CD4-positive, alpha-beta memory T cell (primary cell): ENCODE data around the gene EFCC1. TPM values are rescaled to one million over a fixed set of nuclear protein-coding genes. Genes with fewer than 3 reads are reported as not detected.
A peak's percentile ranks its signal among the peaks of the same experiment; 100 is the strongest.

Experiments
- CTCF ChIA-PET: fragments of 350-600 bp; sonication (Branson Sonifier 250); formaldehyde crosslinking; loops from one replicate; lab custom pipeline; 2021; ENCODE audit warnings: inconsistent platforms; ENCODE audit not compliant: partially characterized antibody; lab: Charles Lee
- POLR2A ChIA-PET: fragments of 350-600 bp; sonication (Branson Sonifier 250); formaldehyde crosslinking; loops from one replicate; lab custom pipeline; 2021; ENCODE audit not compliant: partially characterized antibody; lab: Charles Lee
- DNase-seq, 5 donors: peaks; one replicate each; pipeline versions ENCODE4 v3.0.0 to v3.0.0-alpha.2; 2020 to 2022; ENCODE audit warnings: mixed read lengths in 1 of 5
- H3K27ac ChIP-seq: one replicate; pipeline ENCODE4 v1.7.0; 2013; ENCODE audit warnings: low read depth, low read length
- H3K27me3 ChIP-seq: 2 replicates; pipeline ENCODE4 v1.7.0; 2013; ENCODE audit warnings: mild to moderate bottlenecking, low read length, moderate library complexity; ENCODE audit not compliant: insufficient read depth
- H3K36me3 ChIP-seq: 2 replicates; pipeline ENCODE4 v1.7.0; 2013; ENCODE audit warnings: mild to moderate bottlenecking, low read length, moderate library complexity; ENCODE audit not compliant: insufficient read depth
- H3K4me1 ChIP-seq: 2 replicates; pipeline ENCODE4 v1.7.0; 2013; ENCODE audit warnings: mild to moderate bottlenecking, low read length, moderate library complexity; ENCODE audit not compliant: insufficient read depth
- H3K4me3 ChIP-seq, 2 donors: one replicate each; pipeline ENCODE4 v1.7.0; 2013; ENCODE audit warnings: low read length in 2 of 2, mild to moderate bottlenecking in 1 of 2
- H3K9me3 ChIP-seq, 2 donors: one replicate each; pipeline ENCODE4 v1.7.0; 2013; ENCODE audit warnings: low read length in 2 of 2, control low read depth in 1 of 2; ENCODE audit not compliant: control insufficient read depth in 1 of 2
- H3K27ac Mint-ChIP-seq, 7 donors: one replicate each; pipeline ENCODE4 v1.8.0; 2020 to 2021; ENCODE audit warnings: mixed read lengths in 7 of 7, mild to moderate bottlenecking in 6 of 7, inconsistent platforms in 3 of 7, moderate library complexity in 3 of 7
- H3K27me3 Mint-ChIP-seq, 2 donors: one replicate each; pipeline ENCODE4 v1.8.0; 2020 to 2021; ENCODE audit warnings: mixed read lengths in 2 of 2
- H3K36me3 Mint-ChIP-seq, 2 donors: one replicate each; pipeline ENCODE4 v1.8.0; 2020 to 2021; ENCODE audit warnings: mixed read lengths in 2 of 2, inconsistent platforms in 1 of 2, mild to moderate bottlenecking in 1 of 2
- H3K4me1 Mint-ChIP-seq, 4 donors: one replicate each; pipeline ENCODE4 v1.8.0; 2020 to 2021; ENCODE audit warnings: mixed read lengths in 4 of 4, mild to moderate bottlenecking in 1 of 4
- H3K4me3 Mint-ChIP-seq, 8 donors: one replicate each; pipeline ENCODE4 v1.8.0; 2020 to 2021; ENCODE audit warnings: mixed read lengths in 8 of 8, mild to moderate bottlenecking in 7 of 8, moderate library complexity in 6 of 8, inconsistent platforms in 3 of 8
- H3K9me3 Mint-ChIP-seq, 8 donors: one replicate each; pipeline ENCODE4 v1.8.0; 2020 to 2021; ENCODE audit warnings: mixed read lengths in 8 of 8, mild to moderate bottlenecking in 5 of 8, inconsistent platforms in 3 of 8, moderate library complexity in 1 of 8
- intact Hi-C: fragments of 100-400 bp; cut with micrococcal nuclease; formaldehyde crosslinking; loops from one replicate; pipeline ENCODE4 v1.15.1; 2023
- polyA plus RNA-seq, 2 donors: library from polyadenylated mRNA; unstranded; fragments of 300-500 nt; fragmentation: Illumina TruSeq; gene quantifications; one replicate each; pipeline ENCODE4 v1.2.3, GENCODE V29; 2021
- total RNA-seq, 2 experiments: library from RNA; stranded (reverse); gene quantifications; one replicate each; pipeline ENCODE4 v1.2.3, GENCODE V29; 2021

EFCC1 gene
- total and polyA plus RNA-seq, 4 experiments from 2014 or later, result not detected

DNA sequence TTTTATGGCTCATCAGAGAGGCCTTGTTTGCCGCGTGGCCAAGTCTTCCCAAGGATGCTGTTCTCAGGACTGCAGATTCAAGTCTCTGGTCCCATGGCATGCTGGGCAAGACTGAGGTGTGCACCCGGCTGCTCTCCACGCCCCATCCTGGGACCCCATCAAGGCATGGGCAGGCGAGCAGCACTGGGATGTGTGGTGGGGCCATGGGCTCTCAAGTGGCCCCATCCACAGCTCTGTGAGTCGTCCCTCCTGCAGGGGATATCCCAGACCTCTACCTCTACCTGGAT, 46.4 kb downstream of the EFCC1 start:
- Mint-ChIP-seq H3K4me1 (peaks cover 0 to 2% (median under 1%) of the 10 kb centered on the region in 4 donors), H3K4me3 (no peak overlapping the region), H3K27ac (peak overlapping the region in 1 of 7 donors; percentile 70), H3K9me3 (peaks cover 3 to 11% (median 5%) of the 10 kb centered on the region in 8 donors), H3K27me3 (peaks cover 0 to 7% of the 10 kb centered on the region in 2 donors), H3K36me3 (peaks cover 0 to 4% of the 10 kb centered on the region in 2 donors)
- Histone ChIP-seq H3K9me3 (no peaks in the 10 kb centered on the region), H3K36me3 (no peaks in the 10 kb centered on the region), H3K4me1 (peaks cover 5% of the 10 kb centered on the region), H3K4me3 (no peak overlapping the region), H3K27ac (no peak overlapping the region), H3K27me3 (no peaks in the 10 kb centered on the region)
- intact Hi-C loops, result no loop called here
- POLR2A ChIA-PET, result no interaction called here
- DNase-seq, result no peak
- CTCF ChIA-PET, result interaction anchor here (8.6 kb wide), 1 partner anchor 199 kb away, joined by 233 read pairs; the partner anchor contains the start of gene COPG1

DNA sequence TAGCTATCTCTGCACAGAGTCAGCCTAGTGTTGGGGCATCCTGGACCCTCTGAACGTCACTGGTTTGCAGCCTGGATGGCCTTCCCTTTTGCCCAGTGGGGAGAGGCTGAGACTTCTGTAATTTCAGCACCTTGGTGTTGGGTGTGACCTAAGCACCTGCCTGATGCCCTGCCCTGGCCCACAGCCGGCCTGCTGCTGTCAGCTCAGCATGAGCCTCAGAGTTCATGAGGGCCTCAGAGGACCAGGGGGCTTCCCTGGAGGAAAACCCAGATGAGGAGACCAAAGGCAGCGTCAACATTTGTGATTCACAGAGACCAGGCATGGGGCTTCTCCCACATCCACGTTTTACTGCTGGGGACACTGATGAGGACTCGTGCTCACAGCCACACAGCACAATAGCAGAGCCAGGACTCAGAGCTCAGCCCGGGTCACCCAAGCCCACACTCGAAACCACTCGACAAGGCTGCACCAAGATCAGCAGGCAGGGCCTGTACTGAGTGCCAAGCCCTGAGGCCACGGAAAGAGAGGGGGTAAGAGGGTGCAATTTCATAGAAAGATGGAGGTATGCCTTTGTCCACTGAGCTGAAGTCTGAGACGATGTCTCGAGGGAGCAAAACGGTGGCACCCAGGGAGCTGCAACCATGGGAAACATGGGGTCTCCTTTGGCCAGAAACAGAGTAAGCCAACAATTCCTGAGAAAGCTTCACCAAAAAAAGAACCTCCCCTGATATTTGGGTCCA, 49.6 kb downstream of the EFCC1 start:
- no peak for DNase-seq
- POLR2A ChIA-PET, result interaction anchor here (0.9 to 3.9 kb wide), 3 partner anchors 70 to 201 kb away, joined by 3 to 60 read pairs (median 3); partner anchors contain the start of gene RAB43
- Histone ChIP-seq H3K27me3 (no peaks in the 10 kb centered on the region), H3K9me3 (no peaks in the 10 kb centered on the region), H3K4me3 (no peak overlapping the region), H3K4me1 (peaks cover 5% of the 10 kb centered on the region), H3K36me3 (no peaks in the 10 kb centered on the region), H3K27ac (no peak overlapping the region)
- H3K4me3 Mint-ChIP-seq, result no peak overlapping the region
- no peak overlapping the region for H3K27ac Mint-ChIP-seq
- H3K9me3 Mint-ChIP-seq, result peaks cover 3 to 6% (median 4%) of the 10 kb centered on the region in 8 donors
- H3K36me3 Mint-ChIP-seq, result peaks cover 0 to 4% of the 10 kb centered on the region in 2 donors
- intact Hi-C loops, result no loop called here
- H3K27me3 Mint-ChIP-seq, result no peaks in the 10 kb centered on the region
- H3K4me1 Mint-ChIP-seq, result peaks cover 6 to 8% (median 6%) of the 10 kb centered on the region in 4 donors
- CTCF ChIA-PET, result interaction anchor here (1.2 to 8.6 kb wide), 11 partner anchors 9 to 196 kb away, joined by 3 to 233 read pairs (median 32); partner anchors contain the start of genes COPG1 and RAB43

DNA sequence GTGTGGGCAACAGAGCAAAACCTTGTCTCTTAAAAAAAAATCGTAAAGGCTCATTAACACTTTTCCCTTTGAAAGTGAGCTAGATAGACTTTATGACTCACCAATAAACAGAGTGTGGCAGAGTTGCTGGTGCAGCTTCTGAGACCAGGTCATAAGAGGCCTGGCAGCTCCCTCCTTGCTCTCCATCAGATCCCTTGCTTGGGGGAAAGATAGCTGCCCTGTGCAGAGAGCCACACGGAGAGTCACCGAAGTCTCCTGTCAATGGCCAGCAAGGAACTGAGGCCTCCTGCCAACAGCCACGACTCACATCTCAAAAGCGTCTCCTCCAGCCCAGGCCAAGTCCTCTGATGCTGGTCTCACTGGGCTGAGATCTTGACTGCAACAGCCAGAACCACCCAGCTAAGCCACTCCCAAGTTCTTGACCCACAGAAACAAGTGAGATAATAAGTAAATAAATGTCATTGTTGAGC, 50.8 kb downstream of the EFCC1 start:
- DNase-seq, result no peak
- Mint-ChIP-seq H3K36me3 (peaks cover 0 to 4% of the 10 kb centered on the region in 2 donors), H3K27me3 (no peaks in the 10 kb centered on the region), H3K27ac (peak overlapping the region in 1 of 7 donors; percentile 11), H3K4me1 (peaks cover 6 to 8% (median 6%) of the 10 kb centered on the region in 4 donors), H3K4me3 (no peak overlapping the region), H3K9me3 (peaks cover 3 to 6% (median 4%) of the 10 kb centered on the region in 8 donors)
- Histone ChIP-seq H3K36me3 (no peaks in the 10 kb centered on the region), H3K9me3 (no peaks in the 10 kb centered on the region), H3K4me3 (no peak overlapping the region), H3K27me3 (no peaks in the 10 kb centered on the region), H3K27ac (no peak overlapping the region), H3K4me1 (peaks cover 5% of the 10 kb centered on the region)
- ChIA-PET CTCF (interaction anchor here (0.5 to 8.6 kb wide), 32 partner anchors 10 to 265 kb away, joined by 3 to 233 read pairs (median 8); partner anchors contain the start of genes CNBP, COPG1 and RAB43), POLR2A (interaction anchor here (0.6 to 3.9 kb wide), 8 partner anchors 17 to 264 kb away, joined by 3 to 60 read pairs (median 5); partner anchors contain the start of genes COPG1 and RAB43)
- intact Hi-C loops, result loop anchor here (2.0 kb wide), 1 partner anchor 49 kb away; no protein-coding TSS in a partner anchor

DNA sequence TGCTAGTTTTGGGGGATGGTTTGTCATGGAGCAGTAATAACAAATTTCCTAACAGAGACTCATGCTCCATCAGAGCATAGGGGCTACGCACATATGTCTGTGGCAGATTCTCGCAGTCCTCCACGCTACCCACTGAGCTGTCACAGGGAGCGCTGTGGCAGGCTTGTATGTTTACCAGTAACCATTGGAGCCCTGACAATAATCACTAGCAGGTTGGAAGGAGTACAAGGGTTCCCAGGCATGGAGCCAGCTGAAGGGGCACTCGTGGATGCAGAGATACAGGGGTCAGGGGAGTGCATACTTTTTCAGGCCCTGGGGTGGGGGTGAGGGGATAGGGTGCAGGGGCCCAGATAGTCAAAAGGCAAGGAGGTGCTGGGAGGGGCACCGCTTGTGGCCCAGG, 51.6 kb downstream of the EFCC1 start:
- no peaks in the 10 kb centered on the region for H3K9me3 ChIP-seq
- CTCF ChIA-PET, result interaction anchor here (0.5 to 8.6 kb wide), 41 partner anchors 11 to 264 kb away, joined by 3 to 233 read pairs (median 7); partner anchors contain the start of genes CNBP, COPG1 and RAB43
- intact Hi-C loops, result loop anchor here (1.0 to 2.0 kb wide), 5 partner anchors 50 to 193 kb away; partner anchors contain the start of gene ISY1
- H3K4me1 ChIP-seq, result peaks cover 5% of the 10 kb centered on the region
- POLR2A ChIA-PET, result interaction anchor here (1.0 to 3.9 kb wide), 11 partner anchors 13 to 264 kb away, joined by 3 to 60 read pairs (median 6); partner anchors contain the start of genes CNBP, COPG1 and RAB43
- Mint-ChIP-seq H3K36me3 (peaks cover 0 to 4% of the 10 kb centered on the region in 2 donors), H3K9me3 (peaks cover 3 to 6% (median 4%) of the 10 kb centered on the region in 8 donors), H3K27ac (peak overlapping the region in 3 of 7 donors; percentile 33 to 80 (median 52)), H3K4me1 (peaks cover 6 to 8% (median 7%) of the 10 kb centered on the region in 4 donors), H3K27me3 (no peaks in the 10 kb centered on the region), H3K4me3 (no peak overlapping the region)
- H3K27ac ChIP-seq, result no peak overlapping the region
- DNase-seq, result no peak
- no peak overlapping the region for H3K4me3 ChIP-seq
- no peaks in the 10 kb centered on the region for H3K36me3 ChIP-seq
- H3K27me3 ChIP-seq, result no peaks in the 10 kb centered on the region

DNA sequence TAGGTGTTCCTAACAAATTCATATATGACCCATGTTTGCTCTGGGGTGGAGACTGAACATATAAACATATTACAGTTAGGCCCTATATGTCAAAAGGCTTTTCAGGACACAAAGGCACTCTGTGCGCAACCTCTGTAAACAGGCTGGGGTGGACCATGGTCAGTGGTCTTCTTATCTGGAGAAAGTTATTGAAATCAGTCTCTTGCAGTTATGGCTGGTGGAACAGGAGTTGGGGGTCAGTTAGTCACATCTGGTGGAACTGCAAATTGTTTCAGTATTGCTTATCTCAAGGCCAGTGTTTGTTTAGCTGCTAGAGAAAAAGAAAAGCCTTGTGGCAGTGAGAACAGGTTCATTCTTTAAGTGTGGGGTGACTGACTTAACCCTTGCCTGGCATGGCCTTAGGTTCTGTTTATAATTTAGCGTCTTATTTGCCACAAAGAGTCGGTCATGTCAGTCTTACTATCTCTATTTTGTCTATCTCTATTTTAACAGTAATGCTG, 53.6 kb downstream of the EFCC1 start:
- intact Hi-C loops, result no loop called here
- ChIA-PET CTCF (interaction anchor here (0.7 to 8.6 kb wide), 18 partner anchors 8 to 375 kb away, joined by 3 to 233 read pairs (median 8); partner anchors contain the start of genes COPG1 and RAB43), POLR2A (interaction anchor here (1.4 to 3.9 kb wide), 2 partner anchors 51 to 66 kb away, joined by 5 to 60 read pairs; partner anchors contain the start of gene RAB43)
- Mint-ChIP-seq H3K36me3 (no peaks in the 10 kb centered on the region), H3K9me3 (no peaks in the 10 kb centered on the region), H3K4me1 (peaks cover 6 to 17% (median 9%) of the 10 kb centered on the region in 4 donors), H3K27me3 (no peaks in the 10 kb centered on the region), H3K27ac (no peak overlapping the region), H3K4me3 (no peak overlapping the region)
- H3K36me3 ChIP-seq, result no peaks in the 10 kb centered on the region
- no peak for DNase-seq
- H3K4me1 ChIP-seq, result peaks cover 9% of the 10 kb centered on the region
- H3K27me3 ChIP-seq, result no peaks in the 10 kb centered on the region
- H3K27ac ChIP-seq, result no peak overlapping the region
- no peaks in the 10 kb centered on the region for H3K9me3 ChIP-seq
- H3K4me3 ChIP-seq, result no peak overlapping the region

DNA sequence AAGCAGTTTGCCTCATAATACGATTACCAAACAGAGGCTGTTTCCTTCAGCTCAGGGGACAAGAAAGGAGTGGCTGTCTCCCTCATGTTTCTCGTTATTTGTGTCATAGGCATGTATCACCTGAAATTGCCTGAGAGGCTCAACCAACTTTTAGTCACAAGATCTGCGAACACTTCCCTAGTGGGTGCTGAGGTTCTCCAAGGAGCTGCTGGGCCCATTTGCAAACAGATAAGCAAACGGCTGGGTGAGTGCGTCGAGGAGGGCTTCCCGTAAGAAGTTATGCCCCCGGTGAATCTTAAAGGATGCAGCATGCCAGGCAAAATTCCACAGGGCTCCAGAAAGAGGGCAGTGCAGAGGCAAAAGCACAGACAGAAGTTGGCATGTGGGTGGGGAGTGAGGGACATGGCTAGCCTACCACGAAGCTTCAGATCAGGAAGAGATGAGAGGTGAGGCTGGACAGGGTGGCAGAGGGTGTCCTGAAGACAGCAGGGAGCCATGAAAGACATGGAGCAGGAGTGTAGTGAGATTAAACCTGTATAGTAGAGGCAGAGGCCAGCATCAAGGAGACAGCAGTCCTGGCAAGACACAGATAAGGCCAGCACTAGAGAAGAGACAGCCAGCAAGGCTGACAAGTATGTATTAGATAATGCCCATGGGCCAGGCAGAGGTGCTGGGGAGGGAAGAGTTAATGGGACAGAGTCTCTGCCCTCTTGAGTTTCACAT, 55.5 kb downstream of the EFCC1 start:
- POLR2A ChIA-PET, result no interaction called here

More for the DNA sequence above, 55.5 kb downstream of the EFCC1 start:
- no peaks in the 10 kb centered on the region for H3K36me3 Mint-ChIP-seq
- intact Hi-C loops, result no loop called here
- DNase-seq, result no peak
- no peaks in the 10 kb centered on the region for H3K9me3 ChIP-seq
- no peaks in the 10 kb centered on the region for H3K27me3 ChIP-seq
- H3K27ac ChIP-seq, result no peak overlapping the region
- H3K4me3 ChIP-seq, result no peak overlapping the region
- H3K27ac Mint-ChIP-seq, result peak overlapping the region in 1 of 7 donors; percentile 22
- no peaks in the 10 kb centered on the region for H3K27me3 Mint-ChIP-seq
- H3K36me3 ChIP-seq, result no peaks in the 10 kb centered on the region
- peaks cover 6 to 17% (median 9%) of the 10 kb centered on the region in 4 donors for H3K4me1 Mint-ChIP-seq
- peaks cover 9% of the 10 kb centered on the region for H3K4me1 ChIP-seq
- H3K9me3 Mint-ChIP-seq, result no peaks in the 10 kb centered on the region
- CTCF ChIA-PET, result interaction anchor here (2.5 to 5.6 kb wide), 2 partner anchors 12 to 190 kb away, joined by 6 to 47 read pairs; no protein-coding TSS in a partner anchor
- no peak overlapping the region for H3K4me3 Mint-ChIP-seq
